ENCODE results near the gene TRAPPC8.

DNA sequence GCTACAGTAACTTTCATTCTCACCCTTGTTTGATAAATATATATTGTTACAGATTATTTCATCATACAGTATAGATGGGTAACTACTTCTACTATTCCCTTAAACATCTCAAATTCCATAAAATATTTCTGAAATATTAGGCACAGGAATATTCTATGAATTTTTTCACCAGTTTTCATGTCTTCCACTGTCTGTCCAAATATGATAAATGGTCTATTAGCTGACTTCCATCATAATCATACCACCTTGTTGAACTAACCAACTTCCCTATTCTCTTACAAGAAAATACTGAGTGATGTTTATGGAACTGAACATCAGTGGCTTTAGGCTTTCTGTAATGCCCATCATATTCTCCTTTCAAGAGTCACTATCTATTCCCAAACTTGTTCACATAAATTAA, 82.4 kb downstream of the TRAPPC8 start:
- TF ChIP-seq, protein P1, sequence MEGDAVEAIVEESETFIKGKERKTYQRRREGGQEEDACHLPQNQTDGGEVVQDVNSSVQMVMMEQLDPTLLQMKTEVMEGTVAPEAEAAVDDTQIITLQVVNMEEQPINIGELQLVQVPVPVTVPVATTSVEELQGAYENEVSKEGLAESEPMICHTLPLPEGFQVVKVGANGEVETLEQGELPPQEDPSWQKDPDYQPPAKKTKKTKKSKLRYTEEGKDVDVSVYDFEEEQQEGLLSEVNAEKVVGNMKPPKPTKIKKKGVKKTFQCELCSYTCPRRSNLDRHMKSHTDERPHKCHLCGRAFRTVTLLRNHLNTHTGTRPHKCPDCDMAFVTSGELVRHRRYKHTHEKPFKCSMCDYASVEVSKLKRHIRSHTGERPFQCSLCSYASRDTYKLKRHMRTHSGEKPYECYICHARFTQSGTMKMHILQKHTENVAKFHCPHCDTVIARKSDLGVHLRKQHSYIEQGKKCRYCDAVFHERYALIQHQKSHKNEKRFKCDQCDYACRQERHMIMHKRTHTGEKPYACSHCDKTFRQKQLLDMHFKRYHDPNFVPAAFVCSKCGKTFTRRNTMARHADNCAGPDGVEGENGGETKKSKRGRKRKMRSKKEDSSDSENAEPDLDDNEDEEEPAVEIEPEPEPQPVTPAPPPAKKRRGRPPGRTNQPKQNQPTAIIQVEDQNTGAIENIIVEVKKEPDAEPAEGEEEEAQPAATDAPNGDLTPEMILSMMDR (IDR thresholded peaks at IDR 0.05; ENCODE audit: poor library complexity, severe bottlenecking) = no peak
- TF ChIP-seq, protein P2, sequence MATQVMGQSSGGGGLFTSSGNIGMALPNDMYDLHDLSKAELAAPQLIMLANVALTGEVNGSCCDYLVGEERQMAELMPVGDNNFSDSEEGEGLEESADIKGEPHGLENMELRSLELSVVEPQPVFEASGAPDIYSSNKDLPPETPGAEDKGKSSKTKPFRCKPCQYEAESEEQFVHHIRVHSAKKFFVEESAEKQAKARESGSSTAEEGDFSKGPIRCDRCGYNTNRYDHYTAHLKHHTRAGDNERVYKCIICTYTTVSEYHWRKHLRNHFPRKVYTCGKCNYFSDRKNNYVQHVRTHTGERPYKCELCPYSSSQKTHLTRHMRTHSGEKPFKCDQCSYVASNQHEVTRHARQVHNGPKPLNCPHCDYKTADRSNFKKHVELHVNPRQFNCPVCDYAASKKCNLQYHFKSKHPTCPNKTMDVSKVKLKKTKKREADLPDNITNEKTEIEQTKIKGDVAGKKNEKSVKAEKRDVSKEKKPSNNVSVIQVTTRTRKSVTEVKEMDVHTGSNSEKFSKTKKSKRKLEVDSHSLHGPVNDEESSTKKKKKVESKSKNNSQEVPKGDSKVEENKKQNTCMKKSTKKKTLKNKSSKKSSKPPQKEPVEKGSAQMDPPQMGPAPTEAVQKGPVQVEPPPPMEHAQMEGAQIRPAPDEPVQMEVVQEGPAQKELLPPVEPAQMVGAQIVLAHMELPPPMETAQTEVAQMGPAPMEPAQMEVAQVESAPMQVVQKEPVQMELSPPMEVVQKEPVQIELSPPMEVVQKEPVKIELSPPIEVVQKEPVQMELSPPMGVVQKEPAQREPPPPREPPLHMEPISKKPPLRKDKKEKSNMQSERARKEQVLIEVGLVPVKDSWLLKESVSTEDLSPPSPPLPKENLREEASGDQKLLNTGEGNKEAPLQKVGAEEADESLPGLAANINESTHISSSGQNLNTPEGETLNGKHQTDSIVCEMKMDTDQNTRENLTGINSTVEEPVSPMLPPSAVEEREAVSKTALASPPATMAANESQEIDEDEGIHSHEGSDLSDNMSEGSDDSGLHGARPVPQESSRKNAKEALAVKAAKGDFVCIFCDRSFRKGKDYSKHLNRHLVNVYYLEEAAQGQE (IDR thresholded peaks at IDR 0.05; ENCODE audit: borderline replicate concordance) = no peak
- TF ChIP-seq RAD21 (conservative IDR thresholded peaks at IDR 0.05) (no peak), EP300 (conservative IDR thresholded peaks at IDR 0.05; ENCODE audit: poor library complexity, severe bottlenecking) (no peak), SMC3 (conservative IDR thresholded peaks at IDR 0.05; ENCODE audit: poor library complexity) (no peak), POLR2AphosphoS5 (IDR thresholded peaks at IDR 0.05) (no peak), TAF1 (IDR thresholded peaks at IDR 0.05; ENCODE audit: low read depth) (no peak), EZH2 (IDR thresholded peaks at IDR 0.05; ENCODE audit: borderline replicate concordance, insufficient read depth, low read length, poor library complexity, severe bottlenecking) (no peak)

Data from neural cell (in vitro differentiated cells).